DND-41 (cell line): ENCODE results near the gene ZNF324.

Source experiments
- ATAC-seq: fragments of 200-7000 bp; cut with Tn5 transposase; 3 replicates; pipeline ENCODE4 v1.9.1; 2021; ENCODE audit warnings: low read depth; ENCODE audit not compliant: insufficient read depth
- DNase-seq: peaks from one replicate; pipeline ENCODE4 v3.0.0-alpha.2; 2020
- H2AFZ ChIP-seq: 2 replicates; pipeline ENCODE4 v1.6.0; 2012; ENCODE audit warnings: low read depth, low read length
- H3K27ac ChIP-seq: 2 replicates; pipeline ENCODE4 v1.5.1; 2012; ENCODE audit warnings: low read length, inconsistent platforms
- H3K27me3 ChIP-seq: fragments of 200-600 bp; sonication (generic); 2 replicates; pipeline ENCODE4 v1.6.0; 2012; ENCODE audit warnings: low read length, mild to moderate bottlenecking, inconsistent platforms; ENCODE audit not compliant: insufficient read depth, poor library complexity
- H3K36me3 ChIP-seq: 2 replicates; pipeline ENCODE4 v1.5.1; 2012; ENCODE audit warnings: low read length, inconsistent platforms; ENCODE audit not compliant: insufficient read depth
- H3K4me1 ChIP-seq: 2 replicates; pipeline ENCODE4 v1.5.1; 2012; ENCODE audit warnings: mild to moderate bottlenecking, low read length; ENCODE audit not compliant: insufficient read depth
- H3K4me2 ChIP-seq: 2 replicates; pipeline ENCODE4 v1.6.0; 2012; ENCODE audit warnings: mild to moderate bottlenecking, moderate library complexity, low read length, inconsistent platforms; ENCODE audit not compliant: insufficient read depth
- H3K4me3 ChIP-seq, 2 experiments: fragments of 200-600 bp in 1 of 2; shearing (Covaris generic) in 1 of 2; 2 replicates each; pipeline ENCODE4 v1.5.1; 2012 to 2016; ENCODE audit warnings: inconsistent platforms in 2 of 2, low read length in 2 of 2, mild to moderate bottlenecking in 2 of 2, low read depth in 1 of 2, moderate library complexity in 1 of 2
- H3K79me2 ChIP-seq: 2 replicates; pipeline ENCODE4 v1.6.0; 2012; ENCODE audit warnings: low read length, inconsistent platforms; ENCODE audit not compliant: insufficient read depth
- H3K9ac ChIP-seq: 2 replicates; pipeline ENCODE4 v1.6.0; 2012; ENCODE audit warnings: low read depth, mild to moderate bottlenecking, inconsistent platforms, low read length, moderate library complexity
- H3K9me3 ChIP-seq: 2 replicates; pipeline ENCODE4 v1.5.1; 2012; ENCODE audit warnings: low read length, moderate library complexity, mild to moderate bottlenecking, inconsistent platforms; ENCODE audit not compliant: insufficient read depth, severe bottlenecking
- H4K20me1 ChIP-seq: 2 replicates; pipeline ENCODE4 v1.6.0; 2012; ENCODE audit warnings: low read length; ENCODE audit not compliant: insufficient read depth
- EZH2 ChIP-seq: IDR thresholded peaks from 3 replicates; pipeline ENCODE4 v1.6.1; 2012; ENCODE audit warnings: borderline replicate concordance, low read depth, mild to moderate bottlenecking, moderate library complexity, low read length, inconsistent platforms; ENCODE audit not compliant: severe bottlenecking
- TF ChIP-seq, protein P1 (sequence below): IDR thresholded peaks from 2 replicates; pipeline ENCODE4 v1.5.1; 2012; ENCODE audit warnings: borderline replicate concordance, low read length, moderate library complexity, mild to moderate bottlenecking; ENCODE audit not compliant: poor library complexity, severe bottlenecking; ENCODE audit errors: extremely low read depth

ZNF324 gene

GRCh38 chr19:58474997-58475713 is 8.3 kb downstream of the ZNF324 start:
- peak overlapping the region; percentile 92 for H3K27ac ChIP-seq

DNA sequence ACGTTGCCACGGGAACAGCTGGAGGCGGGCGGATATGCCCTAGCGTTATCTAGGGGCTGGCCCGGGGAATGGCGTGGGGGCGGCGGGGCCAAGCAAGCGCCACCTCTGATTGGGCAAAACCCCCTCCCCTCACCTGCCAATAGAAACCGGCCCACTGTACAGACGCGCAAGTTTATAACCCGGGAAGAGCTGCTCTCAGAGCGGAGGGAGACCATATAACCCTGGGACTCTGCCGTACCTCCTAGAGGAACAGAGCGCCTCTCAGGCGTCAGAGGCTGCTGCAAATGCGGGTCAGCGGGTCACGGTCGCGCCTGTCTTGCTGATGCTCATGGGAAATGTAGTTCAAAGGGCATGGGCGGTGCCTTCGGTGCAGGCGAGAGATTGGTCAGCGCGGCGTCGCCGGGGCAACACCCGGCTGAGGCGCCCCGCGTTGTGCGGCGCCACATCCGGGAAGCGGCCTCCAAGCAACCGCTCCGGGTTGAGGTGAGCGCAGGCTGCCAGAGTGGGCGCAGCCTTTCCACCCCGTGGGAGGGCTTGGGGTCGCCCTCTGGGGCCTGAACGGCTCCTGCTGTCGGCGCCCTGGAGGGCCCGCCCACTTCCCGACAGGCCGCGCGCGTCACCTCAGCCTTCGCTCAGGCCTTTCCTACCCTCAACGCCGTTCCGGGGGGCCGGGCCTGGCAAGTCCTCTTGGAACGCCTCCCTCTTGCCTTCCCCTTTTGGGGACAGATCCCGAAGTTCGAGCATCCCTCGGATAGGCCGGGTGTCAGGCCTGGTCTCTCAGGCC is 9.0 kb downstream of the ZNF324 start, which contains the start of gene ZNF446:
ZNF446 (plus strand) TSS at position 639 of the 784 bp plus-strand sequence. CDS start 867 bp downstream, outside the sequence.
- H3K27ac ChIP-seq, result peak within 1 kb of the TSS; percentile 92
- DNase-seq, result peak; percentile 99
- H3K4me3 ChIP-seq, result peak within 1 kb of the TSS; percentile 65 to 88
- peaks cover 44% of the 10 kb centered on the region for H3K36me3 ChIP-seq
- H3K9me3 ChIP-seq, result no peaks in the 10 kb centered on the region
- H3K27me3 ChIP-seq, result no peaks in the 10 kb centered on the region
- peak within 1 kb of the TSS; percentile 95 for H2AFZ ChIP-seq
- peak; percentile 90 for ATAC-seq
- 0 out of 2 replicates have a peak, but pooled peaks cover 8% of the 10 kb centered on the region for H3K79me2 ChIP-seq
- TF ChIP-seq EZH2, result no peak
- TF ChIP-seq, protein P1, sequence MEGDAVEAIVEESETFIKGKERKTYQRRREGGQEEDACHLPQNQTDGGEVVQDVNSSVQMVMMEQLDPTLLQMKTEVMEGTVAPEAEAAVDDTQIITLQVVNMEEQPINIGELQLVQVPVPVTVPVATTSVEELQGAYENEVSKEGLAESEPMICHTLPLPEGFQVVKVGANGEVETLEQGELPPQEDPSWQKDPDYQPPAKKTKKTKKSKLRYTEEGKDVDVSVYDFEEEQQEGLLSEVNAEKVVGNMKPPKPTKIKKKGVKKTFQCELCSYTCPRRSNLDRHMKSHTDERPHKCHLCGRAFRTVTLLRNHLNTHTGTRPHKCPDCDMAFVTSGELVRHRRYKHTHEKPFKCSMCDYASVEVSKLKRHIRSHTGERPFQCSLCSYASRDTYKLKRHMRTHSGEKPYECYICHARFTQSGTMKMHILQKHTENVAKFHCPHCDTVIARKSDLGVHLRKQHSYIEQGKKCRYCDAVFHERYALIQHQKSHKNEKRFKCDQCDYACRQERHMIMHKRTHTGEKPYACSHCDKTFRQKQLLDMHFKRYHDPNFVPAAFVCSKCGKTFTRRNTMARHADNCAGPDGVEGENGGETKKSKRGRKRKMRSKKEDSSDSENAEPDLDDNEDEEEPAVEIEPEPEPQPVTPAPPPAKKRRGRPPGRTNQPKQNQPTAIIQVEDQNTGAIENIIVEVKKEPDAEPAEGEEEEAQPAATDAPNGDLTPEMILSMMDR, result peak; percentile 24
- H3K4me1 ChIP-seq, result peaks cover 38% of the 10 kb centered on the region
- peak within 1 kb of the TSS; percentile 96 for H3K4me2 ChIP-seq
- H3K9ac ChIP-seq, result peak within 1 kb of the TSS; percentile 94
- peaks cover 8% of the 10 kb centered on the region; the same call in 1 of the 2 replicates for H4K20me1 ChIP-seq

More at GRCh38 chr19:58474997-58475713, 8.3 kb downstream of the ZNF324 start:
- H3K79me2 ChIP-seq, result 0 out of 2 replicates have a peak, but pooled peaks cover 8% of the 10 kb centered on the region
- peak overlapping the region; percentile 36 to 88; a peak in 3 of 4 replicates for H3K4me3 ChIP-seq
- DNase-seq, result no peak
- H2AFZ ChIP-seq, result peak overlapping the region; percentile 81
- peaks cover 8% of the 10 kb centered on the region; the same call in 1 of the 2 replicates for H4K20me1 ChIP-seq
- peak overlapping the region; percentile 96 for H3K4me2 ChIP-seq
- H3K4me1 ChIP-seq, result peaks cover 38% of the 10 kb centered on the region
- H3K36me3 ChIP-seq, result peaks cover 43% of the 10 kb centered on the region
- no peaks in the 10 kb centered on the region for H3K9me3 ChIP-seq
- no peaks in the 10 kb centered on the region for H3K27me3 ChIP-seq
- H3K9ac ChIP-seq, result peak overlapping the region; percentile 94
- ATAC-seq, result peak; percentile 3
- TF ChIP-seq, protein P1, result no peak
- TF ChIP-seq EZH2, result no peak

- Histone ChIP-seq H2AFZ (peak overlapping the region; percentile 95), H4K20me1 (peaks cover 8% of the 10 kb centered on the region; the same call in 1 of the 2 replicates), H3K9ac (peak overlapping the region; percentile 94), H3K4me3 (peak overlapping the region; percentile 65 to 88), H3K36me3 (peaks cover 48% of the 10 kb centered on the region), H3K4me1 (peaks cover 38% of the 10 kb centered on the region), H3K27me3 (no peaks in the 10 kb centered on the region), H3K4me2 (peak overlapping the region; percentile 96), H3K9me3 (no peaks in the 10 kb centered on the region), H3K27ac (peak overlapping the region; percentile 92), H3K79me2 (0 out of 2 replicates have a peak, but pooled peaks cover 8% of the 10 kb centered on the region)
- no peak for TF ChIP-seq EZH2
- TF ChIP-seq, protein P1, result no peak
- ATAC-seq, result no peak
- DNase-seq, result peak; percentile 33
These were observed 9.7 kb downstream of the ZNF324 start for GRCh38 chr19:58476498-58477015.
